ENCODE measurements around the gene SPINK7.

Gene SPINK7

GRCh38 chr5:148297731-148298130 is 14.5 kb upstream of the SPINK7 start:
- H3K4me3 ChIP-seq (ENCODE audit: low read depth, low read length): no peak overlapping the region
- TF ChIP-seq MYC (IDR thresholded peaks at IDR 0.05; ENCODE audit: low read depth, low read length) (no peak), POLR2A (IDR thresholded peaks at IDR 0.05; ENCODE audit: extremely low read depth, insufficient read length) (no peak), MAX (IDR thresholded peaks at IDR 0.05; ENCODE audit: low read depth, low read length) (no peak), CTCF (IDR thresholded peaks at IDR 0.05; ENCODE audit: low read depth, low read length) (no peak)
- DNase-seq (ENCODE audit: low read depth): no peak

- no peak overlapping the region for H3K4me3 ChIP-seq (ENCODE audit: low read depth, low read length)
- DNase-seq (ENCODE audit: low read depth): no peak
- no peak for TF ChIP-seq CTCF (IDR thresholded peaks at IDR 0.05; ENCODE audit: low read depth, low read length)
- no peak for TF ChIP-seq MYC (IDR thresholded peaks at IDR 0.05; ENCODE audit: low read depth, low read length)
- no peak for TF ChIP-seq MAX (IDR thresholded peaks at IDR 0.05; ENCODE audit: low read depth, low read length)
- no peak for TF ChIP-seq POLR2A (IDR thresholded peaks at IDR 0.05; ENCODE audit: extremely low read depth, insufficient read length)
Observed at GRCh38 chr5:148306446-148306845, 5.8 kb upstream of the SPINK7 start.

GRCh38 chr5:148309019-148309418 is 3.2 kb upstream of the SPINK7 start:
- no peak for DNase-seq (ENCODE audit: low read depth)
- no peak overlapping the region for H3K4me3 ChIP-seq (ENCODE audit: low read depth, low read length)
- no peak for TF ChIP-seq MYC (IDR thresholded peaks at IDR 0.05; ENCODE audit: low read depth, low read length)
- no peak for TF ChIP-seq CTCF (IDR thresholded peaks at IDR 0.05; ENCODE audit: low read depth, low read length)
- no peak for TF ChIP-seq MAX (IDR thresholded peaks at IDR 0.05; ENCODE audit: low read depth, low read length)
- no peak for TF ChIP-seq POLR2A (IDR thresholded peaks at IDR 0.05; ENCODE audit: extremely low read depth, insufficient read length)

GRCh38 chr5:148309746-148310145 is 2.5 kb upstream of the SPINK7 start:
- DNase-seq (ENCODE audit: low read depth): no peak
- no peak overlapping the region for H3K4me3 ChIP-seq (ENCODE audit: low read depth, low read length)
- TF ChIP-seq CTCF (IDR thresholded peaks at IDR 0.05; ENCODE audit: low read depth, low read length): no peak
- no peak for TF ChIP-seq MYC (IDR thresholded peaks at IDR 0.05; ENCODE audit: low read depth, low read length)
- no peak for TF ChIP-seq POLR2A (IDR thresholded peaks at IDR 0.05; ENCODE audit: extremely low read depth, insufficient read length)
- no peak for TF ChIP-seq MAX (IDR thresholded peaks at IDR 0.05; ENCODE audit: low read depth, low read length)

- H3K4me3 ChIP-seq (ENCODE audit: low read depth, low read length): no peak overlapping the region
- DNase-seq (ENCODE audit: low read depth): no peak
- TF ChIP-seq MYC (IDR thresholded peaks at IDR 0.05; ENCODE audit: low read depth, low read length) (no peak), POLR2A (IDR thresholded peaks at IDR 0.05; ENCODE audit: extremely low read depth, insufficient read length) (no peak)
Observed at GRCh38 chr5:148311484-148311883, 739 bp upstream of the SPINK7 start.

- H3K4me3 ChIP-seq (ENCODE audit: low read depth, low read length): no peak overlapping the region
- no peak for DNase-seq (ENCODE audit: low read depth)
- TF ChIP-seq POLR2A (IDR thresholded peaks at IDR 0.05; ENCODE audit: extremely low read depth, insufficient read length) (no peak), MYC (IDR thresholded peaks at IDR 0.05; ENCODE audit: low read depth, low read length) (no peak), MAX (IDR thresholded peaks at IDR 0.05; ENCODE audit: low read depth, low read length) (no peak), CTCF (IDR thresholded peaks at IDR 0.05; ENCODE audit: low read depth, low read length) (no peak)
Observed at GRCh38 chr5:148314187-148314586, 2.0 kb downstream of the SPINK7 start.
